Progenitor cell of endocrine pancreas (in vitro differentiated cells): ENCODE measurements around the gene MMS19. TPM values are rescaled to one million over a fixed set of nuclear protein-coding genes. Genes with fewer than 3 reads are reported as not detected.
A peak's percentile ranks its signal among the peaks of the same experiment; 100 is the strongest.
"Not testable (repeated sequence)": the region's sequence is repeated elsewhere in the genome, so short reads cannot be mapped to it uniquely, and the experiment has no call there.

ENCODE experiments used
- DNase-seq: peaks from one replicate; pipeline ENCODE4 v3.0.0; 2021; ENCODE audit warnings: low spot score; ENCODE audit not compliant: unreplicated experiment
- H3K27ac Mint-ChIP-seq: 2 replicates; pipeline ENCODE4 v1.8.0; 2021; ENCODE audit warnings: mild to moderate bottlenecking, moderate library complexity, mixed read lengths
- H3K27me3 Mint-ChIP-seq: 2 replicates; pipeline ENCODE4 v1.8.0; 2021; ENCODE audit warnings: mixed read lengths
- H3K36me3 Mint-ChIP-seq: 2 replicates; pipeline ENCODE4 v1.8.0; 2022; ENCODE audit warnings: mixed read lengths; ENCODE audit not compliant: insufficient read depth
- H3K4me1 Mint-ChIP-seq: 2 replicates; pipeline ENCODE4 v1.8.0; 2021; ENCODE audit warnings: low read depth, mixed read lengths
- H3K4me3 Mint-ChIP-seq: 2 replicates; pipeline ENCODE4 v1.8.0; 2021; ENCODE audit warnings: low read depth, mild to moderate bottlenecking, moderate library complexity, mixed read lengths
- H3K9me3 Mint-ChIP-seq: 2 replicates; pipeline ENCODE4 v1.8.0; 2021; ENCODE audit warnings: low read depth, mixed read lengths
- CTCF ChIP-seq: fragments of 200-600 bp; sonication (generic); IDR thresholded peaks from one replicate; pipeline ENCODE4 v1.5.0; 2021; ENCODE audit warnings: antibody characterized with exemption, mild to moderate bottlenecking; ENCODE audit not compliant: unreplicated experiment
- total RNA-seq: library from RNA; stranded (reverse); gene quantifications from 2 replicates; pipeline ENCODE4 v1.2.1, GENCODE V29; 2021

MMS19 gene
- total RNA-seq, 1 donor from 2014 or later: 82.1 TPM

GRCh38 chr10:97434055-97434454 is 64.2 kb downstream of the MMS19 start:
- H3K4me3 Mint-ChIP-seq: no peak overlapping the region
- no peak for TF ChIP-seq CTCF
- H3K36me3 Mint-ChIP-seq: peaks cover 16% of the 10 kb centered on the region
- no peak overlapping the region for H3K27ac Mint-ChIP-seq
- no peaks in the 10 kb centered on the region for H3K27me3 Mint-ChIP-seq
- no peak for DNase-seq
- no peaks in the 10 kb centered on the region for H3K9me3 Mint-ChIP-seq
- H3K4me1 Mint-ChIP-seq: peaks cover 1% of the 10 kb centered on the region

- Mint-ChIP-seq H3K9me3 (no peaks in the 10 kb centered on the region), H3K27me3 (no peaks in the 10 kb centered on the region), H3K4me3 (peak overlapping the region; percentile 47), H3K36me3 (peaks cover 13% of the 10 kb centered on the region), H3K4me1 (peaks cover 18% of the 10 kb centered on the region), H3K27ac (peak overlapping the region; percentile 29)
- no peak for TF ChIP-seq CTCF
- no peak for DNase-seq
Measured at GRCh38 chr10:97428572-97428981, 69.6 kb downstream of the MMS19 start.

GRCh38 chr10:97427571-97428179 is 70.5 kb downstream of the MMS19 start:
- H3K9me3 Mint-ChIP-seq: no peaks in the 10 kb centered on the region
- peaks cover 13% of the 10 kb centered on the region for H3K36me3 Mint-ChIP-seq
- H3K4me3 Mint-ChIP-seq: peak overlapping the region; percentile 91
- H3K27me3 Mint-ChIP-seq: no peaks in the 10 kb centered on the region
- TF ChIP-seq CTCF: no peak
- no peak for DNase-seq
- H3K27ac Mint-ChIP-seq: peak overlapping the region; percentile 93
- H3K4me1 Mint-ChIP-seq: peaks cover 18% of the 10 kb centered on the region

GRCh38 chr10:97426776-97427570 is 71.2 kb downstream of the MMS19 start:
- H3K36me3 Mint-ChIP-seq: peaks cover 11% of the 10 kb centered on the region
- no peak for TF ChIP-seq CTCF
- H3K27me3 Mint-ChIP-seq: no peaks in the 10 kb centered on the region
- peaks cover 18% of the 10 kb centered on the region for H3K4me1 Mint-ChIP-seq
- no peaks in the 10 kb centered on the region for H3K9me3 Mint-ChIP-seq
- H3K4me3 Mint-ChIP-seq: peak overlapping the region; percentile 91
- DNase-seq: no peak
- H3K27ac Mint-ChIP-seq: peak overlapping the region; percentile 93

- H3K27ac Mint-ChIP-seq: peak within 1 kb of the TSS; percentile 96
- peaks cover 8% of the 10 kb centered on the region for H3K36me3 Mint-ChIP-seq
- no peaks in the 10 kb centered on the region for H3K9me3 Mint-ChIP-seq
- peaks cover 18% of the 10 kb centered on the region for H3K4me1 Mint-ChIP-seq
- DNase-seq: peak; percentile 95
- peak within 1 kb of the TSS; percentile 91 for H3K4me3 Mint-ChIP-seq
- no peaks in the 10 kb centered on the region for H3K27me3 Mint-ChIP-seq
- TF ChIP-seq CTCF: peak; percentile 63
Measured at GRCh38 chr10:97425964-97426775, 72.1 kb downstream of the MMS19 start, which contains the start of gene PGAM1. Gene PGAM1 (plus strand): TSS chr10:97426191. CDS start chr10:97426308, 117 bp downstream.

GRCh38 chr10:97423757-97424098 is 74.5 kb downstream of the MMS19 start:
- DNase-seq, H3K27ac Mint-ChIP-seq, H3K36me3 Mint-ChIP-seq, H3K27me3 Mint-ChIP-seq, H3K9me3 Mint-ChIP-seq: not testable (repeated sequence)
- H3K4me1 Mint-ChIP-seq: peaks cover 23% of the 10 kb centered on the region
- peak overlapping the region; percentile 12 for H3K4me3 Mint-ChIP-seq
